OCI-M2 (cell line): ENCODE data around the gene KDM6A.
"Not testable (repeated sequence)": the region's sequence is repeated elsewhere in the genome, so short reads cannot be mapped to it uniquely, and the experiment has no call there.

Source experiments
- DNase-seq: peaks from one replicate; lab custom pipeline; 2025; ENCODE audit not compliant: unreplicated experiment; lab: John Stamatoyannopoulos, UW

The KDM6A gene

GRCh38 chrX:44918722-44919121 lies 45.7 kb downstream of the KDM6A start:
- no peak for DNase-seq

- DNase-seq = no peak
Observed at GRCh38 chrX:44922980-44923379, 50.0 kb downstream of the KDM6A start.

DNA sequence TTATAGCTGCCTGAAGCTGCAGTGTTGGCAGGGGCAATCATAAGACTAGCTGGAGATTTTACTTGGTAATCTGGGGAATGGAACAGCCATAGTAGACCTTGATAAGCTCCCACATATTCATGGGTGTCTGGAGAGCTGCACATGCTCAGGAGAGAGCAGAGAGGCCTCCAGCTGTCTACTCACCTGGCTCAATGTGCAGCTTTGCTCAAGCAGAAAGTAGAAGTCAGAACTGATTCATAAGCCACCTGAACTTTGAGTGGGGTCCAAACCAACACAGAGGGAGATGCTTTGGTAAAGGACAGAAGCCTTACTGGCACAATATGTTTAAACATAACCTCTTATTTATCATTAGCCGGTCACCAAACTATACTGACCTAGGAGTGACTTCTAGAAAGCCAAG lies 54.4 kb downstream of the KDM6A start:
- DNase-seq = no peak

DNA sequence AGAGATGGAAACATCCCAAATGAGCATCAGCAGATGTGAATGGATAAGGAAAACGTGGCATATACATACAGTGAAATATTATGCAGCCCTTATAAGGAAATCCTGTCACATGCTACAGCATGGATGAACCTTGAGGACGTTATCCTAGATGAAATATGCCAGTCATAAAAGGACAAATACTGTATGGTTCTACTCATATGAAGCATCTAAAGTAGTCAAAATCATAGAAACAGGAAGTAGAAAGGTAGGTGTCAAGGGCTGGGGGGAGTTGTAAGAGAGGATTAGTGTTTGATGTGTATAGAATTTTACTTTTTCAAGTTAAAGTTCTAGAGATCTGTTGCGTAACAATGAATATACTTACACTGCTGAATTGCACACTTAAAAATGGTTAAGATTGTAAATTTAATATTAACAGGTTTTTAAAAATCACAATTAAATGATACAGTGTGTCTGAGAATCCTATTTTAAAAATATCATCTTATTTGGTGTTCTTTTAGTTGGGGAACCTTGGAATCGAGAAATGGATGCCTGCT lies 58.5 kb downstream of the KDM6A start:
- DNase-seq = no peak

- no peak for DNase-seq
Observed at GRCh38 chrX:44935172-44935571, 62.2 kb downstream of the KDM6A start.

DNA sequence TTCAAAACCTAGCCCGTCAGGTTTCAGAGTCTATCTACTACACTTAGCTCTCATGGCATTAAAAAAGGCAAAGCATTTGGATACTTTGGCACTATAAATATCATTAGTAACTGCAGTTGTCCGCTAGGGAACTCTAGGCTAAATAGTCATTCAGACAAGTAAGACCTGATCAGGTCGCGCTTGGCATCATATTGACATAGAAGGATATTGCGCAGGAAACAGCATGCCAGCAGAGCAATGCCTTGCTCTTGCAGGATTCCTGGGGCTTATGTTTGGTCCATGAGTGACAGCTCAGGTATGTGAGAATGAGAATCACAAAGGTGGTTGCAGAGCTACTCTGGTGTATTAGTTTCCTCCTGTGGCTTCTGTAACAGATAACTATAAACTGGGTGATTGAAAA lies 62.7 kb downstream of the KDM6A start:
- DNase-seq = no peak

DNA sequence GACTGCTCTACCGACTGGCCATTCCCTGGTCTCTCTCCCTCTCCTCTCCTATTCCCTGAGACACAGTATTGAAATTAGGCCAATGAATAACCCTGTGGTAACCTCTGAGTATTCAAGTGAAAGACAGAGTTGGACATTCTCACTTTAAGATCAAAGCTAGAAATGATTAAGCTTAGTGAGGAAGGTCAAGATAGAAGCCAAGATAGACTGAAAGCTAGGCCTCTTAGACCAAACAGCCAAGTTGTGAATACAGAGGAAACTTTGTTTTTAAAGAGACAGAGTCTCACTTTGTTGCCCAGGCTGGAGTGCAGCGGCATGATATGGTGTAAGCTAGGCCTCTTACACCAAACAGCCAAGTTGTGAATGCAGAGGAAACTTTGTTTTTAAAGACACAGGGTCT lies 64.6 kb downstream of the KDM6A start:
- DNase-seq = no peak

DNA sequence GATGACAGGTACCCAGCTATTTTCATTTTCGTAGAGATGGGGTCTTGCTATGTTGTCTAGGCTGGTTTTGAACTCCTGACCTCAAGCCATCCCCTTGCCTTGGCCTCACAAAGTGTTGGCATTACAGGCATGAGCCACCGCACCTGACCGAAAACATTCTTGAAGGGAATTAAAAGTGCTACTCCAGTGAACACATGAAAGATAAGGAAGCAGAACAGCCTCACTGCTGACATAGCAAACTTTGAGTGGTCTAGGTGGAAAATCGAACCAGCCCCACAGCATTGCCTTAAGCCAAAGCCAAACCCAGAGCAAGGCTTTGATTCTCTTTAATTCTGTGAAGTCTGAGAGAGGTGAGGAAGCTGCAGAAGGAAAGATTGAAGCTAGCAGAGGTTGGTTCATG lies 65.1 kb downstream of the KDM6A start:
- DNase-seq = no peak

- DNase-seq = not testable (repeated sequence)
Observed at GRCh38 chrX:44940541-44940940, 67.6 kb downstream of the KDM6A start.

GRCh38 chrX:44943007-44943406 lies 70.0 kb downstream of the KDM6A start:
- no peak for DNase-seq

DNA sequence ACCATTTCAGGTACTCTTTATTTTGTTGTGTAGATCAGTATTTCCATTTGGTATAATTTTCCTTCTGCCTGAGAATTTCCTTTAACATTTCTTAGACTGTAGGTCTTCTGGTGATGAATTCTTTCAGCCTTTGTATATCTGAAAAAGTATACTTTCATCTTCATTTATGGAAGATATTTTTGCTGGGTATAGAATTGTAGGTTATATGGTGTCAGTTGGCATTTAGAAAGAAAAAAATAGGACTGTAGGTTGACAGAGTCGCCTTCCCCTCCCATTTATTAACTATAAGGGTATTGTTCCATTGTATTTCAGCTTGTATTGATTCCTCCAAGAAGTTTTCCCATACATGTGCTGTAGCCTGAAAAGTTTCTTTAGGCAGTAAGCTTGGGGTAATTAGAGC lies 71.9 kb downstream of the KDM6A start:
- DNase-seq = no peak

GRCh38 chrX:44945736-44946135 lies 72.7 kb downstream of the KDM6A start:
- no peak for DNase-seq

DNA sequence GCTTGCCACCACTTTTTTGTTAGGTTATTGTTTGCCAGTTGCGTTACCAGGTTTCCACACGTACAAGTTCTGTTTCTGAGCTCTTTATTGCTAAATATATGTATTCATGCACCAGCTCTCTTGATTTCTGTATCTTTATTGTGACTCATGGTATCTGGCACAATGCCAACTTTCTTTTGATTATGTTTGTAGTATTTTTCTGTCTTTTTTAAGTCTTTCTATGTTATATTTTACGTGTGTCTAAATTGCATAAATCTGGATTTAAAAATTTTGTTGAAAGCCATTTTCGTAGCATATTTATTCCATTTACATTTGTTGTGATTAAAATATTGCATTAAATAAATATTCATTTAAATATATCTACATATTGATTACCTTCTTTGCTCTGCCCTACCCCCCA lies 73.8 kb downstream of the KDM6A start:
- no peak for DNase-seq

DNA sequence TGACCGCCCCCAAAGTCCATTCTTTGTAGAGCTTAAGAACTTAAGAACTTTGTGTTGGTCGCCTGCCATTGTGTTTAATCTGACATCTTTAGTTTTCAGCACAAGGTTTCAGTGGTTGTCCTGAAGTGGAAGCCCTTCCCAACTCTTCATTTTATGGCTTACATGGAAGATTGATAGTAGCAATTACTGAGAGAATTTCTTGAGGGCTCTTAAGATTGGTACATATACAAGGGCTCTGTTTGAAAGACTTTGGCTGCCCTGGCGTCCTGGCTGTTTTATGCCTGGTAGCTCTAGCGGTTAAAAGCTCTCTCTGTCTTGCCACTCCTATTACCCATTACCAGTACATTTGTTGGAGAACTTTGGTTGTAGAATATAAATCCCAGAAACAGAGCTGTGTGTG lies 75.0 kb downstream of the KDM6A start:
- DNase-seq = no peak

DNA sequence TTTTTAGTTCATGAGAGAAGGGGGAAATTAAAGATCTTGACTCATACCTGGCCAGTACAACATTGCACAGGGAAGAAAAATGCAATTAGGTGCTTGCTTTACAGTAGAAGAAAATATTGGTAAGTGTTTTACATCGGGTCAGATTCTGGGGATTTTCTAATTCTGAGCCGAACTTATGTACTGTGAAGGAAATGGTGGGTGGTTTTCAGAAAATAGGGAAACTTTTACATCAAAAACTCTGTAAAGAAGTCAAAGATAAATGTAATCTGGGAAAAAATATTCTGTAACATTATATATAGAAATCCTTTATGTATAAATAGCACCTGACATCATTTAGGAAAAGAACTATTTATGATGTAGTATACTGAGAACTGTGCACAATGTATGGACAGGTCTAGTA lies 75.4 kb downstream of the KDM6A start:
- no peak for DNase-seq

GRCh38 chrX:44949125-44949524 lies 76.1 kb downstream of the KDM6A start:
- DNase-seq = no peak

DNA sequence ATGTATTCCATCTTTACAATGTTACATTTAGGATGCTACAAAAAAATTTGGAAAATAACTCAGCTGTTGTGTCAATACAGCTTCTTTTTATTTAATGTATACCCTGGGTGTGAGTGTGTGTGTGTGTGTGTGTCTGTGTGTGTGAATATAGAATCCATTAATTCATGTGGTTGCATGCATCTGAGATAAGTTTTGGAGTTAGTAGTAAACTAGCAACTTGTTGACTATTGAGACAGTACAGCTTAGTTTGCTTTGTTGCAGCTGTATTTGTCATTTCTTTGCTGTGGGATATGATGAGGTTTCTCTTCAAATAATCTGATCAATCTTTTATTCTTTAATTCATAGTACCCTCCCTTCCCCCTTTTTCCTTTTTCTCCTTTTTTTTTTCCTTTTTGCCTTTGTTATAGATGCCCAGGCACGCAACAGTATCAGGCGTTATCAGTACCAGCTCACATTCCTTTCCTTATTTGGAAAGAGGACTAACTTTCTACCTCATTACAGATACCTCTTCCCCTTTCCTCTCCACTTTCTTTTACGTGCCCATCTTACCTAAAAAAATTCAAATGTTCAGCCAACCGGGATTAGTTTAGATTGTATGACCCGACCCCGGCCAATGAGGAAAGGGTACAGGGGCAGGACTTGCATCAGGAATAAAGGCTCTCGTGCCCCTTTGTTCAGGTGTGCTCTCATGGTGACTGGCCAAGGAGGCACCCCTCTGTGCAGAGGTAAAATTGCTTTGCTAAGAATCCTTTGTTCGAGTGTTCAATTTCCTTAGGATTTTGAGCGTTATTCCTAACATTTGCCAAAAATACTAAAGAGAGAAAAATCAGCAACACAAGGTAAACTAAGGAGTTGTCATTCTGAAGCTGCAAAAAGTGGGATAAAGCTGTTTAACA lies 77.7 kb downstream of the KDM6A start:
- not testable (repeated sequence) for DNase-seq

GRCh38 chrX:44951572-44952067 lies 78.6 kb downstream of the KDM6A start:
- no peak for DNase-seq

DNA sequence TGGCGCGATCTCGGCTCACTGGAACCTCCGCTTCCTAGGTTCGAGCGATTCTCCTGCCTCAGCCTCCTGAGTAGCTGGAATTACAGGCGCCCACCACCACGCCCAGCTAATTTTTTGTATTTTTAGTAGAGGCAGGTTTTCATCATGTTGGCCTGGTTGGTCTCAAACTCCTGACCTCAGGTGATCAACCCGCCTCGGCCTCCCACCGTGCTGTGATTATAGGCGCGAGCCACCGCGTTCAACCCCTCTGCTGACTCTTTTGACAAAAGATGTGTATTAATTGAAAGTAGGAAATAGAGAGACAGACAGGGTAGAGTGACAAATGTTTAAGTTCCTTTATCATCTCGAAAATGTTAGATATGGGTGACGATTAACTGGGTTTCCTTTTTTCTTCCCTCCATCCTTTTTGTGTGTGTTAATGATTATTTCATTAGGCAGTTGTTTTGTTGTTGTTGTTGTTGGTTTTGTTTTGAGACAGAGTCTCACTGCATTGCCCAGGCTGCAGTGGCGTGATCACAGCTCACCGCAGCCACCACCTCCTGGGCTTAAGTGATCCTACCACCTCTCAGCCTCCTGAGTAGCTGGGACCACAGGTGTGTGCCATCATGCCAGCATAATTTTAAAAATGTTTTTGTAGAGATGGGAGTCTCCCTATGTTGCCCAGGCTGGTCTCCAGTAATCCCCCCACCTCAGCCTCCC lies 79.5 kb downstream of the KDM6A start:
- no peak for DNase-seq

GRCh38 chrX:44953734-44954502 lies 80.9 kb downstream of the KDM6A start:
- no peak for DNase-seq

DNA sequence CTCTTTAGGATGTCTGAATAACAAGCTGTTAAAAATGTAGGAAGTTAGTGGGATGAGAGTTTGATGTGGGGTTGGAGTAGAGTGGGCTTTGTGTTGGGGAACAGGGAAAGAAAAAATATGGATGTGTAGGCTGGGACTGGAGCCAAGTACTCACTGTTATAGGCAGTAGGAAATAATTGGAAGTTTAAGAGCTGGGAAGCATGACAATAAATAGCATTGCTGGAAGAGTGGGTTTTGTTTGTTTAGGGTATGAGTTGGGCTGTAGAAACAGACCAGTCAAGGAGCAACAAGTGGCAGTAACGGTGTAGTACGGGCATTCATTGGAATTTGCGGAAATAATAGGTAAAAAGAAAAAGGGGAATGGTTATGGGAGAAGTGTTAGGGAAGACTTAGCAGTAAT lies 81.6 kb downstream of the KDM6A start:
- no peak for DNase-seq
